HG03342 (cell line): ENCODE measurements around the gene LSP1.
"Not testable (repeated sequence)": the region's sequence is repeated elsewhere in the genome, so short reads cannot be mapped to it uniquely, and the experiment has no call there.

ENCODE experiments used
- ATAC-seq: cut with Tn5 transposase; IDR thresholded peaks from one replicate; pipeline ENCODE4 v1.9.1; 2021; ENCODE audit warnings: mild to moderate bottlenecking, moderate library complexity; ENCODE audit not compliant: unreplicated experiment

The LSP1 gene

GRCh38 chr11:1862588-1863351 lies 9.9 kb downstream of the LSP1 start:
- ATAC-seq, result no peak

- no peak for ATAC-seq
Observed at GRCh38 chr11:1863352-1864216, 10.7 kb downstream of the LSP1 start.

- ATAC-seq, result no peak
Observed at GRCh38 chr11:1864231-1864630, 11.3 kb downstream of the LSP1 start.

DNA sequence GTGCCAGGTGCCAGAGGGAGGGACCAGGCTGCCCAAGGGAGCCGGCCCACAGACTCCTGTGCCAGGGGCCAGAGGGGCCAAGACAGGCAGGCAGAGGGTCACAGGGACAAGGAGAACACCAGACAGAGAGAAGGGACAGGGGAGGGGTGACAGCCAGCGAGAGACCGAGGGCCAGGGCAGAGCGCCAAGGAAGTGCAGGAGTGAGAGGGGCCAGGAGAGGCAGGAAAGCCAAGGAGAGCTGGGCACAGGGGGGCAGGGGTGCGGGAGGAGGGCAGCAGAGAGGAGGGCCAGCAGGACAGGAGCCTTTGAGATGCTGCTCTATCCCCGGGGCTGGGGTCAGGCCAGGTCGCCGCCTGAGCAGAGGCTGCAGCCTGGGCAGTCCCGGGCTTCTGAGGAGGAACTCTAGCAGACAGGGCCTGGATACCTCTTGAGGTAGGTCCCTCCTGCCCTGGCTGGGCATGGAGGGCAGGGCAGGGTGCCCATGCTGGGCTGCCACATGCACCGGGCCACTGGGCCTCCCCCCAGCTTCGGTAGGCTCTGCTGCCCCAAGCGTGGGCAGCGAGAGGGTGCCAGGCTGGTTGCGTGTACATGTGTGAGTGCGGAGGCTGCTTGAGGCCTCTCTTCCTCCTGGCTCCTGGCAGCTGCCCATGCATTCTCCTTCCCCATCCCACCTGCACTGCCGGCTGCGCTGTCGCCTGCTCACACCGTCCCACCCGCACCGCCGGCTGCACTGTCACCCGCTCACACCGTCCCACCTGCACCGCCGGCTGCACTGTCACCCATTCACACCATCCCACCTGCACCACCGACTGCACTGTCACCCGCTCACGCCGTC lies 12.2 kb downstream of the LSP1 start:
- no peak for ATAC-seq

DNA sequence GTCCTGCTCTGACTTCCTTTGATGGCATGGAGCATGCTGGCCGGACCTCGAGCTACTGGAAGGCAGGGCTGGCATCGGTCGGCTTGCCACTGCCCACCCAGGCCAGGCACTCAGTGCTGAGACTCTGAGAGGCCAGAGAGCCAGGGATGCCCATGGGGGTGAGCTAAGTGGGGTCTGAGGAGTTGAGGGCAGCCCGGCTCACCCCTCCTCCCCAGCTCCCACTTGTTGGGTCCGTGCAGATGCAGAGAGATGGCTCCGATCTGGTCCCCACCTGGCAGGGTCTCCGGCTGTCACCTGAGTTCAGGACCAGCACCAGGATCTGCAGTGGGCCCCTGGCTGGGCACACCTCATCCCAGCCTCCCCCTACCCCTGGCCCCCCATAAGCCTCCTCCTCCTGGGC lies 13.3 kb downstream of the LSP1 start:
- no peak for ATAC-seq

GRCh38 chr11:1866776-1867175 lies 13.9 kb downstream of the LSP1 start:
- no peak for ATAC-seq

GRCh38 chr11:1867381-1867780 lies 14.5 kb downstream of the LSP1 start:
- no peak for ATAC-seq

GRCh38 chr11:1868056-1868635 lies 15.3 kb downstream of the LSP1 start:
- ATAC-seq, result no peak

DNA sequence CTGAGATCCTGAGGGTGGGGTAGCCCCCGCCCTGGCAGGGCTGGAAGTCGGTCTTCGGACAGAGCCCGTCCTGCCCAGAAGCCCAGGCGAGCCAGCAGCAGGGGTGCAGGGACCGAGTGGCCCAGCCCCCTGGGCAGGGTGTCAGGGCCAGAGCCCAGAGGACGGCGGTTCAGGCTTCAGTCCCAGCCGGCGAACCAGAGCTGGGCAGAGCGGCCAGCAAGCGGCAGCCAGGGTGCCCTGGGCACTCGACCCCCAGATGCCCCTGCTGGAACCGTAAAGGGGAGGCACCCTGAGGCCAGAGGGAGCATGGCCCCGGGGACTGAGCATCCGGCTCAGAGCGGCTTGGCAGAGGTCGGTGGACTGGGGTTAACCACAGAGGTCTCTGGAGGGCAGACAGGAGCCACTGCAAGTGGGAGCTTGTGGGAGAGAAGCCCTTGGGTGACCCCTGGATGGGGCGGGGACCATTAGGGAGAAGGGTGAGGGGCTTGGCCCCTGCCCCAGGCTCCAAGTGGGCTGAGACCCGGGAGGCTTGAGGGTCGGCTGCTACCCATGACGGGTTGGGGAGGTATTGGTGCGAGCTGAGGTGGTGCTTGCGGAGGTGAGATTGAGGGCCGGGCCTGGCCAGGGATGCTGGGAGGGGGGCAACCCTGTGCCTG lies 15.9 kb downstream of the LSP1 start:
- ATAC-seq, result no peak

DNA sequence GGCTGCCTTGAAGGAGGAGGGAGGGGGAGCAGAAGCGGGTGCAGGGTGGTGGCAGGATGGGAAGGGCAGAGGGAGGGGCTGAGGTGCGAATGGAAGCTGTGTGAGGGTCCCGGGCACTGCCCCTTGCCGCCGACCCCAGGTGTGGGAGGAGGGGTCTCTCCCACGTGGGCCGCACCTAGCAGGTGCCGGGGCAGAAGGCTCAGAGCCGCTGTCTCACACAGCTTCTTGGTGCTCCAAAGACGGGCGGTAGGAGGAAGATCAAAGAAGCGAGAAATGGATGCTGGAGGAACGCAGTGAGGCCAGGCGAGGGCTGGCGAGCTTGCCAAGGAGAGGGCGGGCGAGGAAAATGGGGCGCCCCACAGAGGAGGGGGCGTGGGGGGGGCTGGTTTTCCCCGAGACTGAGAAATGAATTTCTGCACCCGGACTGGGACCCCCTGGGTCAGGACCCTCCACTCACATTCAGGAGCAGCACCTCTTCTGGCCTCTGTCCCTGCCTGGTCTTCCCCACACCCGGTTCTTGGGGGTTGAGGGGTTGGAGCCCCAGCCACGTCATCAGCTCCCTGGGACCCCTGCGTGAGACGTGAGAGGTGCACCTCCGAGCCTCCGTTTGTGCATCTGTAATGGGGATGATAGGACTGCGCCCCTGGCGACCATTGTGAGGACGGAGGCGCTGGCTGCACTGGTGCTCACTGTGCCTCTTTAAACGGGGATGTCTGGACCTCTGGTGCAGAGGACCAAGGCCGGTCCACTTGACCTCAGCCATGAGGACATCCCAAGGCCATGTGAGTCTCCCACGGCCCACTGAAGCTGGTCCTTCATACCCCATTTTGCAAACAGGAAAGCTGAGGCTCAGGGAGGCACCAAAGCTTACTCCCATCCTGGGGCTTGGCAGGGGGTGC lies 16.8 kb downstream of the LSP1 start:
- ATAC-seq, result no peak

- ATAC-seq, result no peak
Observed at GRCh38 chr11:1870326-1870696, 17.4 kb downstream of the LSP1 start.

DNA sequence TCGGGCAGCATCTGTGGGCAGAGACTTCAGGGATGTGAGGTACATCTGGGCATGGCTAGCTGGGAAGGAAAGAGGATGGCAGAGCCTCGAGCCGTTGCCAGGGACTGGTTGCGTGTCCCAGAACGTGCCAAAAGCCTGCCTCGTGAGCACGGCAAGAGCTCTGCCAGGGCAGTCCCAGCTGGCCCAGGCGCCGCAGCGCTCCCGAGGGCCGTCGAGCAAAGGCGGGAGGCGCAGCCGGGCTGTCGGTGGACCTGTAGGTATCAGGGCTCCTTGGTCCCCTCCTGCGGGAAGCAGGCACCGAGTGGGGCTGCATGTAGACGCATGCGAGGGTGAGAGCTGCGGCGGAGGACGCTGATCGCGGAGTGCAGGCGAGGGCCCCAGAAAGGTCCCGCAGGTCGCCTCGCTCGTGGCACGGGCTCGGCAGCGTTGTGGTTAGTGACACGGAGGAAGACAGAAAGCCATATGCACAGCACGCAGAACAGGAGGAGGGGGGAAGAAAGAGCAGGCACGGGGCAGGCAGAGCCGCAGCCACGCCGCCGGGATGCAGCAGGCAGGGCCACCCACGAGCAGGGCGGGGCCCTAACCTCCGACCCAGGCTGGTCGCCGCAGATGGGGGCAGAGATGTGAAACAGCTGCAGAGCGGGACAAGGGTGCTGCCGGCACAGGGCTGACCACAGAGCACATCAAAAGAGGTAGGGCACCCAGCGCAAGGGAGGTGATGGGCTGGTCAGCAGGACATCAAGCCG lies 18.0 kb downstream of the LSP1 start:
- ATAC-seq, result no peak

DNA sequence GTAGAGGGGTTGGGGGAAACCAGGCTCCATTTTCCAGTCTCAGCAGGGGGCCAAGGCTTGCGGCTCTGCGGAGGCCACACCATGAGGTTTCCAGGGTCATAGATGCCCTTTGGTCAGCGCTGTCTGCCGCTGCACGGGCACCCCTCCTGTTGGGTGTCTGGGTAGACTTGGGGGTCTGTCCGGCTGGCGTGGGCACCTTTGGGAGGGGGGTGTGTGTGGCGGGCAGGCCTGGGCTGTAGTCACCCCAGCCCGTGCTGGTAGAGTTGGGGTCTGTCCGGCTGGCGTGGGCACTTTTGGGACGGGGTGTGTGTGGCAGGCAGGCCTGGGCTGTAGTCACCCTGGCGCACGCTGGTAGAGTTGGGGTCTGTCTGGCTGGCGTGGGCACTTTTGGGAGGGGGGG lies 18.6 kb downstream of the LSP1 start:
- ATAC-seq, result no peak

GRCh38 chr11:1872267-1872985 lies 19.5 kb downstream of the LSP1 start:
- no peak for ATAC-seq

GRCh38 chr11:1873048-1873812 lies 20.3 kb downstream of the LSP1 start:
- no peak for ATAC-seq

DNA sequence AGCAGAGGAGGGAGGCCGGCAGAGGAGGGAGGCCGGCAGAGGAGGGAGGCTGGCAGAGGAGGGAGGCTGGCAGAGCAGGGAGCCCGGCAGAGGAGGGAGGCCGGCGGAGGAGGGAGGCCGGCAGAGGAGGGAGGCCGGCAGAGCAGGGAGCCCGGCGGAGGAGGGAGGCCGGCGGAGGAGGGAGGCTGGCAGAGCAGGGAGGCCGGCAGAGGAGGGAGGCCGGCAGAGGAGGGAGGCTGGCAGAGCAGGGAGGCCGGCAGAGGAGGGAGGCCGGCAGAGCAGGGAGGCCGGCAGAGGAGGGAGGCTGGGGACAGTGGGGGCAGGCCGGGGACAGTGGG lies 20.9 kb downstream of the LSP1 start:
- not testable (repeated sequence) for ATAC-seq

- ATAC-seq, result not testable (repeated sequence)
Observed at GRCh38 chr11:1874441-1875092, 21.7 kb downstream of the LSP1 start.
